Testis (tissue), 3 donors: Measurements from ENCODE around the gene WDR27. TPM values are rescaled to one million over a fixed set of nuclear protein-coding genes. Genes with fewer than 3 reads are reported as not detected.

Source experiments
- DNase-seq: peaks from one replicate; pipeline ENCODE4 v3.0.0-alpha.2; 2019
- H3K27ac ChIP-seq, 2 donors: fragments of 200-600 bp; sonication (generic); one replicate each; pipeline ENCODE4 v1.5.1; 2019
- H3K27me3 ChIP-seq: fragments of 200-600 bp; sonication (generic); one replicate; pipeline ENCODE4 v1.5.1; 2019
- H3K36me3 ChIP-seq: fragments of 200-600 bp; sonication (generic); one replicate; pipeline ENCODE4 v1.5.1; 2017; ENCODE audit warnings: low read depth; ENCODE audit errors: missing control alignments
- H3K4me1 ChIP-seq: fragments of 200-600 bp; sonication (generic); one replicate; pipeline ENCODE4 v1.5.1; 2019
- H3K4me3 ChIP-seq, 2 donors: fragments of 200-600 bp; sonication (generic); one replicate each; pipeline ENCODE4 v1.5.1; 2017 to 2019
- H3K9me3 ChIP-seq: fragments of 200-600 bp; sonication (generic); one replicate; pipeline ENCODE4 v1.5.1; 2017
- POLR2A ChIP-seq: fragments of 450-650 bp; IDR thresholded peaks from one replicate; pipeline ENCODE4 v1.6.1; 2017; ENCODE audit warnings: antibody characterized with exemption, mild to moderate bottlenecking, moderate library complexity
- WGBS, 2 donors: methylation state at CpG; one replicate each; pipeline ENCODE4 v1.1.5; 2018; 5-methylcytosine and 5-hydroxymethylcytosine counted together
- intact Hi-C: fragments of 100-400 bp; cut with DNase I; formaldehyde crosslinking; loops from one replicate; pipeline ENCODE4 v1.15.1; 2023; ENCODE audit warnings: low total_unique reads
- polyA plus RNA-seq: library from polyadenylated mRNA; stranded (reverse); fragments of 350-450 nt; fragmentation: Illumina TruSeq; extraction: RNeasy Lipid Tissue Mini Kit (QIAGEN cat#74804); gene quantifications from one replicate; pipeline ENCODE4 v1.2.3, GENCODE V29; 2014; ENCODE audit warnings: low read depth, low replicate concordance; ENCODE audit not compliant: insufficient read depth
- total RNA-seq, 2 donors: library from RNA; depleted of rRNA; stranded (reverse); fragments of >200 nt; gene quantifications; one replicate each; pipeline ENCODE4 v1.2.3, GENCODE V29; 2016
- TF ChIP-seq, protein P1 (sequence below), 3 experiments: fragments of 450-650 bp in 2 of 3; fragments of 200-600 bp in 1 of 3; sonication (generic) in 1 of 3; IDR thresholded peaks; one replicate each; pipeline ENCODE4 v1.5.1; 2016 to 2019; ENCODE audit warnings: antibody characterized with exemption in 3 of 3, mild to moderate bottlenecking in 2 of 3, moderate library complexity in 1 of 3

Gene WDR27
- total and polyA plus RNA-seq, 3 donors from 2014 or later, result 32.8 to 101 (median 84.0) TPM

DNA sequence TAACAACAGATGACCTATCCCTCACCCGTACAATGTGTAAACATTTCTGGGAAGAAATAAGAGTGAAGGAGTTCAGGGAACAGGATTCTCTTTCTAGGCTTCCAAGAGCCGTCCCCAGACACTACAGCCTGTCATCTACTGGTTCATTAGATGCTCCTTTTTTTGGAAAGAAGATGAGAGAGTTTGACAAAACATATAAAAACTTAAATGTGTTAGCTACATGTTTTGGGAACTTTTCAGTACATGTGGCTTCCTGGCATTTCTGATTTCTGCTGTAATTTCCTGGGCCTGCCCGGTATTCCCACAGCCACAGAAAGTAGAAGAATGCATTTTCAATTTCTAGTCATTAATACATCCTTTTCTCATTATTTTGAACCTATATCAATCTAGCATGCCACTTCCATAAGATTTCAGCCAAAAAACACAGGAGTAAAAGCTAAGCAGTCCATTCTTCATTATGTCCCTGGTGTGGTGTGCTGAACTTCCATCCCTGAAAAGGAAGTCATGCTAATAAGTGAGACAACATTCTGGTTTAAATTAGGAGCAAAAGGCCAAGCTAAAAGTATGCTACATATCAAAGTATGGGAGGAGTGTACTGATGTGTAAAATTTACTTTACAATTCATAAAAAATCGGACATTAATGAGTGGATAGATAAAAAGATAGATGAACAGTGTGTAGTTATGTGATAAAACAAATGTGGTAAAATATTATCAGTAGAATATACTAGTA, 198.2 kb downstream of the WDR27 start:
- TF ChIP-seq, protein P1, sequence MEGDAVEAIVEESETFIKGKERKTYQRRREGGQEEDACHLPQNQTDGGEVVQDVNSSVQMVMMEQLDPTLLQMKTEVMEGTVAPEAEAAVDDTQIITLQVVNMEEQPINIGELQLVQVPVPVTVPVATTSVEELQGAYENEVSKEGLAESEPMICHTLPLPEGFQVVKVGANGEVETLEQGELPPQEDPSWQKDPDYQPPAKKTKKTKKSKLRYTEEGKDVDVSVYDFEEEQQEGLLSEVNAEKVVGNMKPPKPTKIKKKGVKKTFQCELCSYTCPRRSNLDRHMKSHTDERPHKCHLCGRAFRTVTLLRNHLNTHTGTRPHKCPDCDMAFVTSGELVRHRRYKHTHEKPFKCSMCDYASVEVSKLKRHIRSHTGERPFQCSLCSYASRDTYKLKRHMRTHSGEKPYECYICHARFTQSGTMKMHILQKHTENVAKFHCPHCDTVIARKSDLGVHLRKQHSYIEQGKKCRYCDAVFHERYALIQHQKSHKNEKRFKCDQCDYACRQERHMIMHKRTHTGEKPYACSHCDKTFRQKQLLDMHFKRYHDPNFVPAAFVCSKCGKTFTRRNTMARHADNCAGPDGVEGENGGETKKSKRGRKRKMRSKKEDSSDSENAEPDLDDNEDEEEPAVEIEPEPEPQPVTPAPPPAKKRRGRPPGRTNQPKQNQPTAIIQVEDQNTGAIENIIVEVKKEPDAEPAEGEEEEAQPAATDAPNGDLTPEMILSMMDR (IDR thresholded peaks at IDR 0.05), result no peak
- no peak for TF ChIP-seq POLR2A
- Histone ChIP-seq H3K27me3 (no peaks in the 10 kb centered on the region), H3K27ac (no peak overlapping the region), H3K9me3 (no peaks in the 10 kb centered on the region), H3K36me3 (no peaks in the 10 kb centered on the region), H3K4me1 (peaks cover 8% of the 10 kb centered on the region), H3K4me3 (no peak overlapping the region)
- WGBS, 2 donors, result 81 to 83% methylated on average over 4 of the region's 4 CpGs
- no peak for DNase-seq
- intact Hi-C loops, result no loop called here

DNA sequence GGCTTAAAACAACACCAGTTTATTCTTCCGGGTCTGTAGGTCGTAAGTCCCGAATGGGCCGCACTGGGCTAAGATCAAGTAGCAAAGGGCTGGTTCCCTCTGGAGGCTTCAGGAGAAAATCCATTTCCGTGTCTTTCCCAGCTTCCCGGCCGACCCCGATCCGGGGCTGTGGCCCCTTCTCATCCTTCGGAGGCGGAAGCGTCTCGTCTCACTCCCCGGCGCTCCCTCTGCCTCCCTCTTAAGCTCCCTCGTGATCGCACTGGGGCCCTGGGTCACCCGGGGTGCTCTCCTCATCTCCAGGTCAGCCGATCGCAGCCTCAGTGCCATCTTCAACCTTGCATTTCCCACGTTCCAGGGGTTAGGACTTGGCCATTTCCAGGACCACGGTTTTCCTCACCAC, 199.4 kb downstream of the WDR27 start:
- Histone ChIP-seq H3K27me3 (no peaks in the 10 kb centered on the region), H3K9me3 (no peaks in the 10 kb centered on the region), H3K27ac (no peak overlapping the region), H3K4me3 (peak overlapping the region; percentile 10 to 36), H3K36me3 (no peaks in the 10 kb centered on the region), H3K4me1 (peaks cover 8% of the 10 kb centered on the region)
- intact Hi-C loops, result no loop called here
- DNase-seq, result no peak
- TF ChIP-seq, protein P1 (IDR thresholded peaks at IDR 0.05), result no peak
- TF ChIP-seq POLR2A, result no peak
- WGBS, 2 donors, result 75 to 78% methylated on average over 22 of the region's 22 CpGs

DNA sequence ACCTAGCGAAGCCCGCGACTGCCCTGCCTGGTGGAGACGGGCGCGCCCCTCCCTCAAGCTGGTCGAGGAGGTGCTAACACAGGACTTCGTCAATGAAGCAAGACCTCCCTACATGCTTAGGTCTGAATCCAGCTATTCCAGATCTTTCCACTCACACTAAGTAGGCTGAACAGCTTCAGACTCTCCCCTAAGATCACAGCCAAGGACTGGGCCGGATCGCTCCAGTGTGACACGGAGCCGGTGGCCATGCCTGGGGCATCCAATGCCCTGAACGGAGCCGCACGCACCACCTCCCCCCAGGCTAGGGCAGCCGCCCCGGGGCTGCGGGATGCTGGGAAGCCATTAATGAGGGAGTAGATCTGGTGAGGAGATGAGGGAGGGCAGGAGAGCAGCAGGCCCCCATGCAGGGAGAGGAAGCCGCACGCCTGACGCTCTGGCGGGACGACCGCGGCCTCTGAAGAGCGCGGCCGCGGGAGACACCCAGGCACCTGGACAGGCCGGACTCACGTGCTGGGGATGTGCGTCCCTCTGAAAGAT, 200.0 kb downstream of the WDR27 start:
- H3K36me3 ChIP-seq, result no peaks in the 10 kb centered on the region
- H3K27ac ChIP-seq, result no peak overlapping the region
- DNase-seq, result no peak
- intact Hi-C loops, result no loop called here
- H3K27me3 ChIP-seq, result no peaks in the 10 kb centered on the region
- TF ChIP-seq POLR2A, result no peak
- TF ChIP-seq, protein P1 (IDR thresholded peaks at IDR 0.05), result no peak
- WGBS, 2 donors, result 76 to 77% methylated on average over 8 to 32 of the region's 32 CpGs
- peaks cover 8% of the 10 kb centered on the region for H3K4me1 ChIP-seq
- H3K4me3 ChIP-seq, result peak overlapping the region; percentile 10 to 36
- no peaks in the 10 kb centered on the region for H3K9me3 ChIP-seq

DNA sequence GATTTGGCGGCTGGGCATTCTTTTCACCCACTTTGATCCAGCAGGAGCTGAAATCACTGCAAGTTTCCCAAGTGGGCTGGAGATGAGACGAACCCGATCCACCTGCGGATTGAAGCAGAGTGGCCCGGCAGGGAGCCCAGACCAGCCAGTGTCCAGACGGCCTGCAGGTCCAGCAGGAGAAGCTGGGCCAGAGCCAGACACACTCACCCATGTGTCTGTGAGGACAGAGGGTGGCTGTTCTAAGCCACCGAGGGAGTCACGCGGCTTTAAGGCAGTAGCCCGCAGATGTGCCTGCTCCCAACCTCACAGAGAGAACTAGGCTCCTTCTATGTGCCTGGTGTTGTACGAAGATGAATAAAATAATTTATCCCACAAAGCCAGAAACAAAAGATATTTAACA, 200.7 kb downstream of the WDR27 start:
- intact Hi-C loops, result no loop called here
- no peak overlapping the region for H3K27ac ChIP-seq

More for the DNA sequence above, 200.7 kb downstream of the WDR27 start:
- H3K36me3 ChIP-seq, result no peaks in the 10 kb centered on the region
- no peak for DNase-seq
- H3K4me3 ChIP-seq, result peak overlapping the region in 1 of 2 donors; percentile 36
- 63 to 72% methylated on average over 7 to 11 of the region's 11 CpGs for WGBS, 2 donors
- no peaks in the 10 kb centered on the region for H3K27me3 ChIP-seq
- peaks cover 8% of the 10 kb centered on the region for H3K4me1 ChIP-seq
- no peaks in the 10 kb centered on the region for H3K9me3 ChIP-seq
- TF ChIP-seq POLR2A, result no peak
- TF ChIP-seq, protein P1 (IDR thresholded peaks at IDR 0.05), result no peak
